AG09319 (cell line): ENCODE results near the gene STK24.

Experiments used
- DNase-seq: peaks from one replicate; pipeline ENCODE4 v3.0.0-alpha.2; 2010; ENCODE audit warnings: low read depth; ENCODE audit errors: extremely low read depth
- CTCF ChIP-seq: IDR thresholded peaks from 2 replicates; pipeline ENCODE4 v1.5.1; 2011; ENCODE audit warnings: low read depth, mild to moderate bottlenecking, inconsistent platforms, low read length, moderate library complexity

Gene STK24

GRCh38 chr13:98549006-98549727 is 27.7 kb downstream of the STK24 start:
- peak; percentile 73 for DNase-seq

GRCh38 chr13:98548230-98548629 is 28.7 kb downstream of the STK24 start:
- no peak for DNase-seq
- TF ChIP-seq CTCF, result no peak

More at GRCh38 chr13:98549006-98549727, 27.7 kb downstream of the STK24 start:
- TF ChIP-seq CTCF, result no peak

- no peak for TF ChIP-seq CTCF
- DNase-seq, result no peak
Measured at GRCh38 chr13:98547455-98547854, 29.5 kb downstream of the STK24 start.

- TF ChIP-seq CTCF, result no peak
- DNase-seq, result no peak
Measured at GRCh38 chr13:98546402-98546801, 30.5 kb downstream of the STK24 start.

GRCh38 chr13:98544104-98544710 is 32.7 kb downstream of the STK24 start:
- no peak for DNase-seq
- no peak for TF ChIP-seq CTCF

- TF ChIP-seq CTCF, result no peak
- no peak for DNase-seq
Measured at GRCh38 chr13:98543378-98544103, 33.4 kb downstream of the STK24 start.
